Panc1 (cell line): ENCODE measurements around the gene FAM72D. TPM values are rescaled to one million over a fixed set of nuclear protein-coding genes. Genes with fewer than 3 reads are reported as not detected.
"Not testable (repeated sequence)": the region's sequence is repeated elsewhere in the genome, so short reads cannot be mapped to it uniquely, and the experiment has no call there.

ENCODE experiments used
- ATAC-seq: fragments of 200-7000 bp; cut with Tn5 transposase; 2 replicates; pipeline ENCODE4 v1.9.1; 2020; ENCODE audit warnings: mild to moderate bottlenecking, moderate library complexity
- BruUV-seq: library from RNA; stranded (reverse); fragments of 400-500 nt; replicated peaks from 2 replicates; lab custom pipeline; 2021; lab: Mats Ljungman, UMichigan
- CTCF ChIA-PET: fragments of 300-600 bp; sonication (Branson Sonifier 250); formaldehyde crosslinking; loops from one replicate; lab custom pipeline; 2022; ENCODE audit warnings: antibody characterized with exemption; lab: Charles Lee
- POLR2A ChIA-PET: fragments of 300-600 bp; sonication (Branson Sonifier 250); formaldehyde crosslinking; loops from one replicate; lab custom pipeline; 2022; ENCODE audit warnings: antibody characterized with exemption; lab: Charles Lee
- DNase-seq: peaks from one replicate; pipeline ENCODE4 v3.0.0-alpha.2; 2010; ENCODE audit warnings: low read depth, low spot score
- H3K27ac ChIP-seq: 2 replicates; pipeline ENCODE4 v1.5.1; 2011; ENCODE audit warnings: mild to moderate bottlenecking, low read length, inconsistent platforms
- H3K27me3 ChIP-seq: fragments of 200-500 bp; sonication (Bioruptor generic); 2 replicates; pipeline ENCODE4 v1.6.0; 2014; ENCODE audit warnings: low read length, inconsistent platforms; ENCODE audit not compliant: control insufficient read depth, insufficient read depth
- H3K36me3 ChIP-seq: fragments of 200-500 bp; sonication (Bioruptor generic); 2 replicates; pipeline ENCODE4 v1.5.1; 2014; ENCODE audit warnings: inconsistent platforms, mild to moderate bottlenecking, low read length, moderate library complexity; ENCODE audit not compliant: control insufficient read depth, insufficient read depth
- H3K4me1 ChIP-seq: 2 replicates; pipeline ENCODE4 v1.5.1; 2011; ENCODE audit warnings: inconsistent platforms, mild to moderate bottlenecking, low read length, moderate library complexity; ENCODE audit not compliant: control insufficient read depth, insufficient read depth
- H3K4me3 ChIP-seq, 2 experiments: 2 replicates each; pipeline ENCODE4 v1.5.1; 2011 to 2012; ENCODE audit warnings: low read depth in 2 of 2, low read length in 2 of 2, mild to moderate bottlenecking in 2 of 2, inconsistent platforms in 1 of 2, moderate library complexity in 1 of 2
- H3K9me3 ChIP-seq: fragments of 200-500 bp; sonication (Bioruptor generic); 2 replicates; pipeline ENCODE4 v1.5.1; 2014; ENCODE audit warnings: low read depth, mild to moderate bottlenecking, inconsistent platforms, low read length, moderate library complexity; ENCODE audit not compliant: control insufficient read depth, insufficient read depth
- in situ Hi-C: cut with HindIII; loops from 2 replicates; pipeline ENCODE4 v1.10.0; 2016; ENCODE audit warnings: low sequenced_read_pairs, low pct_unique_long_range_greater_than_20kb
- intact Hi-C: fragments of 100-400 bp; cut with micrococcal nuclease; formaldehyde crosslinking; loops from one replicate; pipeline ENCODE4 v1.10.0; 2022; ENCODE audit not compliant: unreplicated experiment
- total RNA-seq: library from RNA; stranded (reverse); gene quantifications from one replicate; pipeline ENCODE4 v1.2.1, GENCODE V29; 2021; ENCODE audit not compliant: unreplicated experiment

Gene FAM72D
- total RNA-seq, 1 experiment from 2014 or later = 12.8 TPM

DNA sequence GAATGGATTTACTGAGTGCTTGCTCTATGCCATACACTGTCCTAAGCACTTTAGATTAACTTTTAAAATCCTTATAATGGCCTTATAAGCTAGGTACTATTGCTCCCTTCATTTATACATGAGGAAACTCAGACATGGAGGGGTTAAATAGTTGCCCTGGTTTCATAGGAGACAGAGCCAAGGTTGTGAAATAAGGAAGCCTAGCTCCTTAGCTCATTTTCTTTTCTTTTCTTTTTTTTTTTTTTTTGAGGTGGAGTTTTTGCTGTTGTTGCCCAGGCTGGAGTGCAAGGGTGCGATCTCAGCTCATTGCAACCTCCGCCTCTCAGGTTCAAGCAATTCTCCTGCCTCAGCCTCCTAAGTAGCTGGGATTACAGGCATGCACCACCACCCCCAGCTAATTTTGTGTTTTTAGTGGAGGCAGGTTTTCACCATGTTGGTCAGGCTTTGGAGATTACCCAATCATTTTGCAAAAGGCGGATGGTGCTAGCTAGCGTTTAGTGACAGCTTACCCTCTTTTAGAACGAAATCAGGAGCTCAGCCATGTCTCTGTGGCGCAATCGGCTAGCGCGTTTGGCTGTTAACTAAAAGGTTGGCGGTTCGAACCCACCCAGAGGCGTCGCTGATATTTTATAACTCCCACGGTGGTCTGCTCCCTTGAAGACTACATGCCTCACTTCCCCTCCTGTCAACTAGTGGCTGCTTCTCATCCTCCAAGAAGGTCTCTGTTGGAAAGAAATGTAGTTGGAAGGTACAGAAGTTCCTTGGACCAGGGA, 33.1 kb downstream of the FAM72D start:
- H3K27me3 ChIP-seq, DNase-seq, POLR2A ChIA-PET, H3K27ac ChIP-seq, H3K4me3 ChIP-seq, intact Hi-C loops, BruUV-seq, H3K36me3 ChIP-seq, CTCF ChIA-PET, H3K4me1 ChIP-seq, in situ Hi-C loops, H3K9me3 ChIP-seq: not testable (repeated sequence)
- peak; percentile 53; the same call in 1 of the 2 replicates for ATAC-seq

DNA sequence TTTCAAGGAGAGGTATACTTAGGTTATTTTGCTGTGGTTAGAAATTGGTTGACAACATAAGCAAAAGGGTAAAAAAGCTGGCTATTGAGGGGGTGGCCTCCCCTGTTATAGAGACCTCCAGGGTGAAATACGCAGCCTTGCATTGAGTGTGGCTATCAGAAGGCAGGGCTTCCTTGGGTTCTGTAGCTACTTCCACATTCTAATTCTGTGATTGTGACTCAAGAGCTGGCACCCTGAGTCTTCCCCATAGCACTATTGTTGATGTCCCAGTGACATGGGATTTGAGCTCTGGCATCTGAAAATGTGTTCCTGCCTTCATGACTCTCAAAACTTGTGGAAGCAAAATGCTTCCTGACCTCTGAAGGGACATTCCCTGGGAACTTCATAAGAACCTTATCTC, 38.7 kb downstream of the FAM72D start:
- H3K9me3 ChIP-seq, CTCF ChIA-PET, ATAC-seq, H3K36me3 ChIP-seq, POLR2A ChIA-PET, H3K4me1 ChIP-seq, DNase-seq, intact Hi-C loops, H3K4me3 ChIP-seq, in situ Hi-C loops, H3K27ac ChIP-seq, H3K27me3 ChIP-seq, BruUV-seq: not testable (repeated sequence)

DNA sequence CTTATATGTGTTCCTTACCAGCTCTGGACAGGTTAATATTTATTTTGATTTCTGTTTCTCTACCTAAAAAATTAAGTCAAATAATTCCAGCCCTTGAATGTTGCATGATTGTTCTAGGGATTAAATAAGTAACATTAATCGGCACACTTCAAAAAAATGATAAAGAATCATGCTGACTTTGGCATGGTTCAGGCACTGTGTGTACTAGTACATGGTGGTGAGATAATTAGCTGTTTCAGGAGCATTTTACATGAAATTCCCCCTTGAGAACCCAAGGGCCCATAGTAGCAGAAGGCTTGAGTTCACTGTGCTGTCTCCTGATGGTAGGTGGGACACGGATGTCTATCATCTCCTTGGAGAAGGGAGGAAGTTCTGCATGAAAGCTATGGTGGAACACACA, 44.8 kb downstream of the FAM72D start:
- H3K4me3 ChIP-seq, DNase-seq, intact Hi-C loops, BruUV-seq, in situ Hi-C loops, CTCF ChIA-PET, ATAC-seq, H3K27ac ChIP-seq, H3K36me3 ChIP-seq, H3K4me1 ChIP-seq, POLR2A ChIA-PET, H3K27me3 ChIP-seq, H3K9me3 ChIP-seq: not testable (repeated sequence)

DNA sequence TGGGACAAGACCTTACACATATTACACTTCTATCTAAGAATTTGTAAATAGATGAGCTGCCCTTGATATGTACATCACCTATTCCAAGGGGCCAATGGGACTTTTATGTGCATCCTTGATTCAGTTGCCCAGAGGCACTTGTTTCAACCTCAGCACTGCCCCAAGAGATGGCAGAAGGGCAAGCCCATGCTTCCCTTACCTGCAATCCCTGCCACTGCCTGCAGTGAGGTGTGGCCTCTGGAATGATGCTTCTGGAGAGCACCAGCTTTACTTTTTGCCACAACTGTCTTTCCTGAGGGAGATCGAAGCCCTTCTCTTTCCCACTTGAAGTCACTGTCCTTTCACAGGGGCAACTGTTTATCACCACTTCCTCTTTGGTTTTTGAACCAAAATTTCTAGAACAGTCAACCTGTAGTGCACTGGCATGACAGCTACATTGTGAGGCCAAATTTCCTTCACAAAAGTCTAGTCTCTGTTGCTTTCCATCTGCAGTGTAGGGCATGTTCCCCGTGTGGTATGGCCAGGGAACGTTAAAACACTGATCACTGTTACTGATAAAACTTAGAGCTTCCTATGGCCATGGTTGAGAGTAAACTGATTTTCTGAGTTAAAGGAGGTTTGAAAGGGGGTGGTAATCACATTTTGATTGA, 48.6 kb downstream of the FAM72D start:
- H3K36me3 ChIP-seq, BruUV-seq, H3K27me3 ChIP-seq, POLR2A ChIA-PET, intact Hi-C loops, DNase-seq, ATAC-seq, H3K4me3 ChIP-seq, CTCF ChIA-PET, H3K9me3 ChIP-seq, in situ Hi-C loops, H3K27ac ChIP-seq, H3K4me1 ChIP-seq: not testable (repeated sequence)

DNA sequence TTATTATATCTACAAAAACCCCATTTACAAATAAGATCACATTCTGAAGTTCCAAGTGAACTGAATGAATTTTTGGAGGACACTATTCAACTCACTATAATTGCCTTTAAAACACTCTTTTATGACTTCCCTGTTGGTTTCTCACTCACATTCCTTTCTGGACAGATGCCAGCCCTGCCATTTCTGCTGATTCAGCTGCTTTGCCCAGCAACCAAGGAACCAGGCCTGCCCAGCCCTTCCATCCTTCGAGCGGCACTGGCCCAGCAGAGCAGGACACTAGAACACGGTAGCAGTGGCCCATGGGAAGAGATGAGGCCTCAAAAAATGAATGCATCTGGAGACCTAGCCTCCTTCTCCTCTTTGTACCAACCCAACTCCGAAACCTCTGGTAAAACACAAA, 50.5 kb downstream of the FAM72D start:
- POLR2A ChIA-PET, ATAC-seq: not testable (repeated sequence)

DNA sequence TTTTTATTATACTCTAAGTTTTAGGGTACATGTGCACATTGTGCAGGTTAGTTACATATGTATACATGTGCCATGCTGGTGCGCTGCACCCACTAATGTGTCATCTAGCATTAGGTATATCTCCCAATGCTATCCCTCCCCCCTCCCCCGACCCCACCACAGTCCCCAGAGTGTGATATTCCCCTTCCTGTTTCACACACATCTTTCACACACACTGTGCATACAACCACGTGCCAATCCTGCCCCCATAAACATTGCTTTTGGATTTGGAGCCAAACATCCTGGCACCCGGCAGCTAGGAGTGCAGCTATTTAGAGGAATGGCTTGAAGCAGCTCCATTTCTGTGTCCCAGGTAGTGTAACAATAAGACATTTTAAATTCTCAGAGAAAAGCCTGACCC, 51.4 kb downstream of the FAM72D start:
- H3K36me3 ChIP-seq, POLR2A ChIA-PET, ATAC-seq, BruUV-seq, H3K4me1 ChIP-seq, in situ Hi-C loops, H3K27ac ChIP-seq, DNase-seq, H3K27me3 ChIP-seq, H3K4me3 ChIP-seq, intact Hi-C loops, H3K9me3 ChIP-seq: not testable (repeated sequence)
- CTCF ChIA-PET = interaction anchor here (0.7 kb wide), 1 partner anchor 764 kb away, joined by 5 read pairs; no protein-coding TSS in a partner anchor

More for the DNA sequence above, 50.5 kb downstream of the FAM72D start:
- H3K9me3 ChIP-seq, H3K4me1 ChIP-seq, H3K27me3 ChIP-seq, BruUV-seq, H3K27ac ChIP-seq, in situ Hi-C loops, H3K4me3 ChIP-seq, intact Hi-C loops, H3K36me3 ChIP-seq, DNase-seq: not testable (repeated sequence)
- CTCF ChIA-PET = interaction anchor here (0.7 kb wide), 1 partner anchor 765 kb away, joined by 5 read pairs; no protein-coding TSS in a partner anchor

DNA sequence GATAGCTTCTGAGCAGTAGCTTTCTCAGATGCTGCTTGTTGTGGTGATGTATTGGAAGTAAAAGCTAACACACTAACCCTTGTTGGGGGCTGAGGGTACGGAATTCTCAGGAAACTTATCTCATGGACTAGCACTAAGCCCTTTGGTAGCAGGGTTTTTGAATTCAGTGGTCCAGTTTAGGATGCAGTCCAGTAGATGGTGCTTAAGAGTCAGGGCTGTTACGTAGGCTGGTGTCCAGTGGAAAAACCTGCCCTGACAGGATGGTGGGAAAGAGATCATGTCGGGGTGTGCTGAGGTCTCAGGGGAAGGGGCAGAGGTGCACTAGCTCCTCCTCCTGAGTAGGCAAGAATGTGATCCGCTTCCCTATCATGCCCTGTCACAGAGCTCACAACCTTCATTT, 59.6 kb downstream of the FAM72D start:
- in situ Hi-C loops, H3K36me3 ChIP-seq, BruUV-seq, H3K27ac ChIP-seq, CTCF ChIA-PET, H3K9me3 ChIP-seq, intact Hi-C loops, H3K4me1 ChIP-seq, DNase-seq, POLR2A ChIA-PET, H3K4me3 ChIP-seq, H3K27me3 ChIP-seq: not testable (repeated sequence)
- ATAC-seq = peak; percentile 64
